SK-N-MC (cell line): ENCODE measurements around the gene COPE.

Experiments used
- EZH2 ChIP-seq: fragments of 200-600 bp; sonication (generic); IDR thresholded peaks from one replicate; pipeline ENCODE4 v1.6.1; 2017; ENCODE audit warnings: antibody characterized with exemption
- POLR2AphosphoS5 ChIP-seq: IDR thresholded peaks from 2 replicates; pipeline ENCODE4 v1.6.1; 2012; ENCODE audit warnings: mild to moderate bottlenecking, low read depth, low read length, borderline replicate concordance

DNA sequence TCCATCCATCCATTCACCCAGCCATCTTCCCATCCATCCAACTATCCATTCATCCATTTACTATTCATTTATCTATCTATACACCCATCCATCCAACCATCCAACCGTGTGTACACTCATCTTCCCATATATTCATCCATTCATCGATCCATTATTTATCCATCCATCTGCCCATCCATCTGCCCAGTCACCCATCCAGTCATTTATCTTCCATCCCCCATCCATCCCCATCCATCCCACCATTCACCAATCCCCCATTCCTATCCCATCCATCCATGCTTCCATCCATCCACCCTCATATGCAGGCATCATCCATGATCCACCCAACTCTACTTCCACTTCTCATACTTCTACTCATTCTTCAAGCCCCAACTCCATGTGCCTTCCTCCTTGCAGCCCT is 35.9 kb upstream of the COPE start:
- TF ChIP-seq POLR2AphosphoS5: no peak
- TF ChIP-seq EZH2: no peak
